Right lobe of liver (tissue), 6 donors: ENCODE measurements around the gene NRTN. TPM values are rescaled to one million over a fixed set of nuclear protein-coding genes. Genes with fewer than 3 reads are reported as not detected.
"Not testable (repeated sequence)": the region's sequence is repeated elsewhere in the genome, so short reads cannot be mapped to it uniquely, and the experiment has no call there.

ENCODE experiments used
- ATAC-seq, 4 donors: fragments of 200-7000 bp; cut with Tn5 transposase; one replicate each; pipeline ENCODE4 v1.9.1; 2020; ENCODE audit warnings: mild to moderate bottlenecking in 4 of 4, moderate library complexity in 4 of 4
- DNase-seq, 3 donors: peaks; one replicate each; pipeline ENCODE4 v3.0.0-alpha.2; 2020
- H3K27ac ChIP-seq, 3 donors: fragments of 200-600 bp; one replicate each; pipeline ENCODE4 v1.8.0; 2022
- H3K27me3 ChIP-seq, 2 donors: fragments of 200-600 bp; one replicate each; pipeline ENCODE4 v1.8.0; 2022
- H3K36me3 ChIP-seq, 4 donors: fragments of 200-600 bp; sonication (generic) in 1 of 4; one replicate each; pipeline versions ENCODE4 v1.5.1 to v1.8.0; 2017 to 2022; ENCODE audit warnings: control low read depth in 1 of 4
- H3K4me1 ChIP-seq, 4 donors: fragments of 200-600 bp; sonication (generic) in 1 of 4; one replicate each; pipeline versions ENCODE4 v1.5.1 to v1.8.0; 2017 to 2022; ENCODE audit warnings: control low read depth in 1 of 4
- H3K4me3 ChIP-seq, 3 donors: fragments of 200-600 bp; one replicate each; pipeline ENCODE4 v1.8.0; 2022
- H3K9me3 ChIP-seq, 4 donors: fragments of 200-600 bp; sonication (generic) in 1 of 4; one replicate each; pipeline versions ENCODE4 v1.5.1 to v1.8.0; 2017 to 2022; ENCODE audit warnings: control low read depth in 1 of 4
- POLR2A ChIP-seq: fragments of 450-650 bp; IDR thresholded peaks from one replicate; pipeline ENCODE4 v1.6.1; 2017; ENCODE audit warnings: antibody characterized with exemption, mild to moderate bottlenecking
- WGBS: methylation state at CpG from one replicate; pipeline ENCODE4 v1.1.6; 2018; ENCODE audit warnings: low coverage, low lambda C conversion rate; ENCODE audit not compliant: insufficient coverage; ENCODE audit errors: missing lambda C conversion rate; 5-methylcytosine and 5-hydroxymethylcytosine counted together
- intact Hi-C, 2 donors: fragments of 100-400 bp; cut with DNase I; formaldehyde crosslinking; loops; one replicate each; pipeline versions ENCODE4 v1.11.2 to v1.14.1; 2022
- total RNA-seq, 6 experiments: library from RNA; depleted of rRNA in 2 of 6; stranded (reverse); fragments of >200 nt in 2 of 6; fragmentation: NEBNext Ultra II Directional in 3 of 6; extraction: Animal tissue kit (Norgen Biotek cat#: 25700) in 3 of 6; gene quantifications; one replicate each; pipeline versions ENCODE4 v1.1.0 to v1.2.4, GENCODE V29; 2016 to 2023
- TF ChIP-seq, protein P1 (sequence below), 4 donors: fragments of 200-600 bp in 3 of 4; fragments of 450-650 bp in 1 of 4; IDR thresholded peaks; one replicate each; pipeline versions ENCODE4 v1.5.1 to v1.8.0; 2016 to 2022; ENCODE audit warnings: antibody characterized with exemption in 4 of 4, mild to moderate bottlenecking in 2 of 4
- donor health status: DM: no; HTN: yes; CAD: no.
- donor health status: DM: no; HTN: no; CAD: no.
- donor health status: DM: no; HTN: no; CAD: no.
- donor health status: DM: no; HTN: yes; CAD: no.
- donor health status: DM: no; HTN: yes; CAD: no.

Gene NRTN
- total RNA-seq, 6 experiments from 2014 or later, result 4.7 to 11.6 (median 9.8) TPM

DNA sequence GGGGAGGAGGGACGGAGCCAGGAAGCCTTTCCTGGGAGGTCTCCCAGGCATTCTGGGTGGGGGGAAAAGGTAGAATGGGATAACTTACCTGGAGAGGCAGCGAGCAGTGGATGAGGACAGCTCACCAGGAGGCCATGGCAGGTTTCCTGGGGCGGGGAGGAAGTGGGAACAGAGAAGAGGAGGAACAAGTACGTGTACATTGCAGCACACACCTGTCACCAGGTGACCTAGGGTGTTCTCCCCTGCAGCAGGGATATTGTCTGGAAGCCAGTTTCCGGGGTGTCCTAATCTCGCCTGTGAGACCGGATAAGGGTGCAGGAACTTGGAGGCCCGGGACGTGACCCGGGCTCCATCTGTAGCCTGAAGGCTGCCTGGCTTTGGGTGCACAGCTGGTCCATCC, 46.4 kb downstream of the NRTN start, which contains the start of gene FUT3:
Gene FUT3 (minus strand): TSS at position 148 of the 400 bp plus-strand sequence.
- no peak for DNase-seq
- no peaks in the 10 kb centered on the region for H3K9me3 ChIP-seq
- no peak within 1 kb of the TSS for H3K27ac ChIP-seq
- no peak within 1 kb of the TSS for H3K4me3 ChIP-seq
- no peaks in the 10 kb centered on the region for H3K36me3 ChIP-seq
- H3K27me3 ChIP-seq, result no peaks in the 10 kb centered on the region
- peaks cover 0 to 5% (median 2%) of the 10 kb centered on the region in 4 donors for H3K4me1 ChIP-seq
- WGBS, result 52% methylated on average over 3 of the region's 10 CpGs
- TF ChIP-seq, protein P1, sequence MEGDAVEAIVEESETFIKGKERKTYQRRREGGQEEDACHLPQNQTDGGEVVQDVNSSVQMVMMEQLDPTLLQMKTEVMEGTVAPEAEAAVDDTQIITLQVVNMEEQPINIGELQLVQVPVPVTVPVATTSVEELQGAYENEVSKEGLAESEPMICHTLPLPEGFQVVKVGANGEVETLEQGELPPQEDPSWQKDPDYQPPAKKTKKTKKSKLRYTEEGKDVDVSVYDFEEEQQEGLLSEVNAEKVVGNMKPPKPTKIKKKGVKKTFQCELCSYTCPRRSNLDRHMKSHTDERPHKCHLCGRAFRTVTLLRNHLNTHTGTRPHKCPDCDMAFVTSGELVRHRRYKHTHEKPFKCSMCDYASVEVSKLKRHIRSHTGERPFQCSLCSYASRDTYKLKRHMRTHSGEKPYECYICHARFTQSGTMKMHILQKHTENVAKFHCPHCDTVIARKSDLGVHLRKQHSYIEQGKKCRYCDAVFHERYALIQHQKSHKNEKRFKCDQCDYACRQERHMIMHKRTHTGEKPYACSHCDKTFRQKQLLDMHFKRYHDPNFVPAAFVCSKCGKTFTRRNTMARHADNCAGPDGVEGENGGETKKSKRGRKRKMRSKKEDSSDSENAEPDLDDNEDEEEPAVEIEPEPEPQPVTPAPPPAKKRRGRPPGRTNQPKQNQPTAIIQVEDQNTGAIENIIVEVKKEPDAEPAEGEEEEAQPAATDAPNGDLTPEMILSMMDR (IDR thresholded peaks at IDR 0.05), result no peak
- no peak for TF ChIP-seq POLR2A
- peak in 2 of 4 donors; percentile 48 to 56 for ATAC-seq
- intact Hi-C loops, result no loop called here

DNA sequence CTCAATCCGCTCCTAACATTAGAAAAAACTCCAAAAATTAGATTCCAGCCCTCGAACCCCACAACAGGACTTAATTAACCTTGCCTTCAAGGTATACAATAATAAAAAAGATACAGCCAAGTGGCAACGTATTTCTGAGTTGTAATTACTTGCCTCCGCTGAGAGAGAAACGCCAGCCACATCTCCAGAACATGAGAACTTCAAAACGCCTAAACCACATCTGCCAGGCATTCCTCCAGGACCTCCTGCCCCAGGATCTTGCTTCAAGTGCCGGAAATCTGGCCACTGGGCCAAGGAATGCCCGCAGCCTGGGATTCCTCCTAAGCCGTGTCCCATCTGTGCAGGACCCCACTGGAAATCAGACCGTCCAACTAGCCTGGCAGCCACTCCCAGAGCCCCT, 49.3 kb downstream of the NRTN start:
- DNase-seq, intact Hi-C loops, H3K27me3 ChIP-seq, H3K27ac ChIP-seq, H3K9me3 ChIP-seq, H3K36me3 ChIP-seq, H3K4me3 ChIP-seq, H3K4me1 ChIP-seq, ATAC-seq: not testable (repeated sequence)
- WGBS, result 76% methylated on average over 5 of the region's 10 CpGs

DNA sequence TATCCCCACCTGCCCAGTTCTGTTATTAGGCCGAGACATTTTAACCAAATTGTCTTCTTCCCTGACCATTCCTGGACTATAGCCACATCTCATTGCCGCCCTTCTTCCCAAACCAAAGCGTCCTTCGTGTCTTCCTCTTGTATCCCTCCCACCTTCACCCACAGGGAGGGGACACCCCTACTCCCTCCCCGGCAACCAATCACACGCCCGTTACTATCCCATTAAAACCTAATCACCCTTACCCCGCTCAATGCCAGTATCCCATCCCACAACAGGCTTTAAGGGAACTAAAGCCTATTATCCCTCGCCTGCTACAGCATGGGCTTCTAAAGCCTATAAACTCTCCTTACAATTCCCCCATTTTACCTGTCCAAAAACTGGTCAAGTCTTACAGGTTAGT, 50.3 kb downstream of the NRTN start:
- H3K36me3 ChIP-seq, H3K27ac ChIP-seq, ATAC-seq, H3K27me3 ChIP-seq, H3K4me3 ChIP-seq, H3K4me1 ChIP-seq, H3K9me3 ChIP-seq, intact Hi-C loops, DNase-seq: not testable (repeated sequence)
- WGBS, result 90% methylated on average over 9 of the region's 9 CpGs

DNA sequence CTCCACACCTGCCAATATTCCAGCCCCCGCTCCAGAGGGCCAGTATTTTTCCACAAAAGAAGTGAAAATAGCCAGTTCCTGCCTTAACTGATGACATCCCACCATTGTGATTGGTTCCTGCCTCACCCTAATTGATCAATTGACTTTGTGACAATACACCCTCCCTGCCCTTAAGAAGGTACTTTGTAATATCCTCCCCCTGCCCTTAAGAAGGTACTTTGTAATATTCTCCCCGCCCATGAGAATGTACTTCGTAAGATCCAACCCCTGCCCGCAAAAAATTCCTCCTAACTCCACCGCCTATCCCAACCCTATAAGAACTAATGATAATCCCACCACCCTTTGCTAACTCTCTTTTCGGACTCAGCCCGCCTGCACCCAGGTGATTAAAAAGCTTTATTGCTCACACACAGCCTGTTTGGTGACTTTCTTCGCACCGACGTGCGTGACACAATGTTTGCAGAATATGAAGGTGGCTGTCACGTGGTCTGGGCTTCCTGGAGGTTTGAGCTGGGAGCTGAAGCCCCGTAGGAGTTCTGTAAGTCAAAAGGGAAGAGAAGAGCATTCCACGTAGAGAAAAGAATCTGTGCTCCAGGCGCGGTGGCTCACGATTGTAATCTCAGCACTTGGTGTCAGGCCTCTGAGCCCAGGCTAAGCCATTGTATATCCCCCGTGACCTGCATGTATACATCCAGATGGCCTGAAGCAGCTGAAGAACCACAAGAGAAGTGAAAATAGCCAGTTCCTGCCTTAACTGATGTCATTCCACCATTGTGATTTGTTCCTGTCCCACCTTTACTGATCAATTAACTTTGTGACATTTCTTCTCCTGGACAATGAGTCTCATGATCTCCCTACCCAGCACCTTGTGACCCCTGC, 52.6 kb downstream of the NRTN start:
- 82% methylated on average over 12 of the region's 18 CpGs for WGBS
- H3K36me3 ChIP-seq, result no peaks in the 10 kb centered on the region
- ATAC-seq, result no peak

DNA sequence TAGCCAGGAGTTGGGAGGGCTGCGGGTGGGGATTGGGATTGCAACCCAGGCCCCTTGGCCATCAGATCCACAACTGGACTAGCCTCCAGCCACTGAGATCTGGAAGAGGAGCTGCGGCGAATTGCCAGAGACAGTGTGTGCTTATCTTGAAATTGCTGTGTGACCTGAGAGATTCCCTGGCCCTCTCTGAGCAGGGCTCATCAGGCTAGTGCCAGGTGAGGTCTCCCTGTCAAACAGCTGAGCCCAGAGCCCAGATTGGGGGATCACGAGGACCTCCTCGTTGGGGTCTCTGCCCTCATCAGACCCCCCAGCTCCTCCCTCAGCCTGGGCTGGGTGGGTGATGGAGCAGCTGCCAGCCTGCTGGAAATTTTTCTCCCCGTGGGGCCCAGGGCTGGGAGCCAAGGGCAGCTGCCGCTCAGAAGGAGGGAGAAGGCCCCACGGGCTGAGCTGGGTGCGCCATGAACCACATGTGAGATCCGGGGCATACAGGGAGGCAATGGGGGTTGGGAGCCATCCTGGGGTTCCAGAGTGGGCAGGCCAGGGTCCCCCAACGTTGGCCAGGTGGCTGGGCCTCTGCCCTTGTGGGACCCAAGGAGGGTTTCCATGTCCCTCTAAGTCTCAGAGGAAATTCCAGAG, 58.3 kb downstream of the NRTN start:
- Histone ChIP-seq H3K27ac (no peak overlapping the region), H3K4me3 (no peak overlapping the region), H3K27me3 (no peaks in the 10 kb centered on the region), H3K36me3 (no peaks in the 10 kb centered on the region), H3K4me1 (no peaks in the 10 kb centered on the region), H3K9me3 (no peaks in the 10 kb centered on the region)
- TF ChIP-seq, protein P1 (IDR thresholded peaks at IDR 0.05), result no peak
- TF ChIP-seq POLR2A, result no peak
- no peak for ATAC-seq
- WGBS, result 51% methylated on average over 3 of the region's 11 CpGs
- no peak for DNase-seq
- intact Hi-C loops, result no loop called here

More for the DNA sequence above, 52.6 kb downstream of the NRTN start:
- intact Hi-C loops, result no loop called here
- Histone ChIP-seq H3K27ac (no peak overlapping the region), H3K4me1 (no peaks in the 10 kb centered on the region), H3K27me3 (no peaks in the 10 kb centered on the region), H3K9me3 (no peaks in the 10 kb centered on the region), H3K4me3 (no peak overlapping the region)
- no peak for DNase-seq
- no peak for TF ChIP-seq POLR2A
- TF ChIP-seq, protein P1 (IDR thresholded peaks at IDR 0.05), result no peak
